ENCODE measurements around the gene CTCF.

- no peak for TF ChIP-seq ATF3 (IDR thresholded peaks at IDR 0.05; ENCODE audit: borderline replicate concordance, extremely low read depth, low read depth, low read length)
- no peak for TF ChIP-seq FOXM1 (IDR thresholded peaks at IDR 0.05; ENCODE audit: low read depth, low read length)
- no peak for TF ChIP-seq SUZ12 (IDR thresholded peaks at IDR 0.05; ENCODE audit: unreplicated experiment)
- TF ChIP-seq POLR2A (IDR thresholded peaks at IDR 0.05; ENCODE audit: low read depth, low read length) = no peak
- TF ChIP-seq, protein P1, sequence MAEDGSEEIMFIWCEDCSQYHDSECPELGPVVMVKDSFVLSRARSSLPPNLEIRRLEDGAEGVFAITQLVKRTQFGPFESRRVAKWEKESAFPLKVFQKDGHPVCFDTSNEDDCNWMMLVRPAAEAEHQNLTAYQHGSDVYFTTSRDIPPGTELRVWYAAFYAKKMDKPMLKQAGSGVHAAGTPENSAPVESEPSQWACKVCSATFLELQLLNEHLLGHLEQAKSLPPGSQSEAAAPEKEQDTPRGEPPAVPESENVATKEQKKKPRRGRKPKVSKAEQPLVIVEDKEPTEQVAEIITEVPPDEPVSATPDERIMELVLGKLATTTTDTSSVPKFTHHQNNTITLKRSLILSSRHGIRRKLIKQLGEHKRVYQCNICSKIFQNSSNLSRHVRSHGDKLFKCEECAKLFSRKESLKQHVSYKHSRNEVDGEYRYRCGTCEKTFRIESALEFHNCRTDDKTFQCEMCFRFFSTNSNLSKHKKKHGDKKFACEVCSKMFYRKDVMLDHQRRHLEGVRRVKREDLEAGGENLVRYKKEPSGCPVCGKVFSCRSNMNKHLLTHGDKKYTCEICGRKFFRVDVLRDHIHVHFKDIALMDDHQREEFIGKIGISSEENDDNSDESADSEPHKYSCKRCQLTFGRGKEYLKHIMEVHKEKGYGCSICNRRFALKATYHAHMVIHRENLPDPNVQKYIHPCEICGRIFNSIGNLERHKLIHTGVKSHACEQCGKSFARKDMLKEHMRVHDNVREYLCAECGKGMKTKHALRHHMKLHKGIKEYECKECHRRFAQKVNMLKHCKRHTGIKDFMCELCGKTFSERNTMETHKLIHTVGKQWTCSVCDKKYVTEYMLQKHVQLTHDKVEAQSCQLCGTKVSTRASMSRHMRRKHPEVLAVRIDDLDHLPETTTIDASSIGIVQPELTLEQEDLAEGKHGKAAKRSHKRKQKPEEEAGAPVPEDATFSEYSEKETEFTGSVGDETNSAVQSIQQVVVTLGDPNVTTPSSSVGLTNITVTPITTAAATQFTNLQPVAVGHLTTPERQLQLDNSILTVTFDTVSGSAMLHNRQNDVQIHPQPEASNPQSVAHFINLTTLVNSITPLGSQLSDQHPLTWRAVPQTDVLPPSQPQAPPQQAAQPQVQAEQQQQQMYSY (CRISPR knock-in tag; IDR thresholded peaks at IDR 0.05) = no peak
- no peak for TF ChIP-seq TCF7 (IDR thresholded peaks at IDR 0.05; ENCODE audit: borderline replicate concordance)
- TF ChIP-seq TAF1 (IDR thresholded peaks at IDR 0.05; ENCODE audit: borderline replicate concordance, low read depth, low read length) = no peak
Observed at GRCh38 chr16:67529582-67530012, 32.7 kb upstream of the CTCF start.
